Heart left ventricle (tissue), 13 donors: Measurements from ENCODE around the gene TIMM22.

Experiments
- CTCF ChIP-seq, 12 donors: fragments of 200-600 bp; sonication (generic) in 4 of 12; IDR thresholded peaks; one replicate each; pipeline versions ENCODE4 v1.5.0 to v1.8.0; 2018 to 2022; ENCODE audit warnings: antibody characterized with exemption in 12 of 12, mild to moderate bottlenecking in 5 of 12
- POLR2A ChIP-seq, 2 donors: fragments of 450-650 bp; IDR thresholded peaks; one replicate each; pipeline ENCODE4 v1.6.1; 2017; ENCODE audit warnings: antibody characterized with exemption in 2 of 2, mild to moderate bottlenecking in 2 of 2, moderate library complexity in 2 of 2
- donor health status: ischemic (EF 13 %, LVEDD 7.1; RV severe dilation, severe dysfunction).
- donor health status: DM: no; HTN: yes; CAD: no.
- donor health status: DM: no; HTN: no; CAD: no.
- donor health status: ischemic (EF 25% LVEDD 6.9; RV normal size, moderate dysfunction).
- donor health status: ischemic (EF 25% LVEDD 5.7; RV mildly dilated, moderate dysfunction).
- donor health status: ischemic (EF 35%, LVEDD 5.7; RV mildly dilated, moderate dysfunction).
- donor health status: nonischemic (EF 11% LVEDD 7.7; RV severe dilation, severe dysfunction).
- donor health status: DM: yes; HTN: yes; CAD: no.
- donor health status: PGD.
- donor health status: ischemic (EF 29% LVEDD 5.4; RV normal size, mild dysfunction).
- donor health status: nonischemic (EF 23%, LVEDD 6.1; RV moderate dilation, normal function).

DNA sequence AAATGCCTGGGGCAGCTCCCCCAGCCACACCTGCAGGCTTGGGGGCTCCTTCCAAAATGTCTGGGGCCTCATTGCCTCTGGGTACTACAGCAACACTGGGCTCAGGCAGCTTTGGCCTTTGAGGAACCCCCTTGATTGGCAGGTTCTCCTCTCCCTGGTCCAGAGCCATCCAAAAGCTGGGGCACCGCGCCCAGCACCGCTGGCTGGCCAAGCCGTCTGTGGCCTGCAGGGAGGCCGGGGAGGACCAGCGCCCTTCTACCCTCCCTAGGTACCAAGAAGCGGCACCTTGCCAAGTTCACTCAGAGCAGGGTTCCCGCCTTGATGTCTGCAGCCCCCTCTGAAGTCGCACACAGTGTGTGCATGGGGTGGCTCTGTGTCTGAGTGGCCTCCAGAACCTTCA is 30.1 kb downstream of the TIMM22 start:
- no peak for TF ChIP-seq CTCF (IDR thresholded peaks at IDR 0.05)
- TF ChIP-seq POLR2A (IDR thresholded peaks at IDR 0.05), result no peak
